HT-29 (cell line): ENCODE results near the gene SRP19. TPM values are rescaled to one million over a fixed set of nuclear protein-coding genes. Genes with fewer than 3 reads are reported as not detected.

Experiments
- total RNA-seq: library from RNA; depleted of rRNA; stranded (reverse); fragments of >200 nt; shearing (Covaris generic); gene quantifications from 2 replicates; pipeline ENCODE4 v1.2.3, GENCODE V29; 2014; rRNA removed

SRP19 gene
- total RNA-seq, 1 experiment from 2014 or later, result 16.7 TPM

Other genes starting within 250 kb of the SRP19 start
- 23.1 and 26.0 TPM in 2 replicates for gene APC, start 123.4 kb upstream of the SRP19 start, total RNA-seq
- 22.4 and 35.4 TPM in 2 replicates for gene REEP5, start 60.9 kb downstream of the SRP19 start, total RNA-seq
- 49.9 and 80.0 TPM in 2 replicates for gene DCP2, start 115.5 kb downstream of the SRP19 start, total RNA-seq